ENCODE data around the gene ACOX3.

ACOX3 gene

GRCh38 chr4:8373973-8374545 is 66.5 kb downstream of the ACOX3 start:
- no peak for DNase-seq (ENCODE audit: low read depth in 3 of 3)

DNA sequence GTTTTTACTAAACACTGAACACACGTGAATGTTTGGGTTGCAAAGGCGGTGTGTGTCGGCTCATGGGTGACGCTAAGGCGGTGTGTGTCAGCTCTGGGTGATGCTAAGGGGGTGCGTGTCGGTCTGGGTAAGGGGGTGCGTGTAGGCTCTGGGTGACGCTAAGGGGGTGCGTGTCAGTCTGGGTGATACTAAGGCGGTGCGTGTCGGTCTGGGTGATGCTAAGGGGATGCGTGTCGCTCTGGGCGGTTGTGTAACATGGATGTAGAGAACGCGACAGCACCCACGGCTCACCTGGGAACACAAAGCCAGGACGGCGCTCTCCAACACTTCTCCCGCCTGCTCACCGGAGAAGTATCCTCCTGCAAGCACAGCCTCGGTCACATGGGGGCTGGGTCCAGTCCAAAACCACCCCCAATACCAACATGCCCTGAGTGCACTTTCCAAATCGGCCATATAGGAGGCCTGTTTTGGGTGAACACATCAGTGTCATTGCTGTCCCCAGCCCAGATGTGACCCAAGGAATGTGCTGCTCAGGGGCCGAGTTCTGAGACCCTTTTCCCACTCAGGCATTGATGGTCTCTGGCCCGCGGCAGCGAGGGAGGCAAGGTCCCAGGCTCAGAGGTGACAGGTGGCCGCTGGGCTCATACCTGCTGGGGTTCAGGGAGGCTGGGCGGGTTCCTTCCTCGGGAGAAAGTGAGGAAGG is 67.1 kb downstream of the ACOX3 start:
- DNase-seq (ENCODE audit: low read depth in 3 of 3): no peak

GRCh38 chr4:8372506-8372905 is 68.0 kb downstream of the ACOX3 start:
- no peak for DNase-seq (ENCODE audit: low read depth in 3 of 3)

DNA sequence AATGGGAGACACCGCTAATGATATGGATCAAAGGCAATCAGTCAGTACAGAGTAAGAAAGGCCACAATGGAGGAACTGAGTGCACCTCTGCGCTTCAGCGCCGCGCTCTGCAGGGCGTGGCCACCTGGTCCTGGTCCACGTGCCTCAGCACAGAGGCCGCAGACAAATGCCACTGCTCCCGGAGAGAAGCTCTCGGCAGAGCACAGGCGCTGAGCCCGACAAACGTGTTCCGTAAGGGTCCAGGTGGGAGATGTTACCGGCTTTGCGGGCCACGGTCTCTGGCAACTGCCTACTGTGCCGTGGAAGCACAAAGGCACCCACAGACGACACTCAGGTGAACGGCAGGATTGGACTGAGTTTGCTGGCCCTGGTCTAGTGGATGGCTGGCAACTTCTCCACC is 68.9 kb downstream of the ACOX3 start:
- DNase-seq (ENCODE audit: low read depth in 3 of 3): no peak

DNA sequence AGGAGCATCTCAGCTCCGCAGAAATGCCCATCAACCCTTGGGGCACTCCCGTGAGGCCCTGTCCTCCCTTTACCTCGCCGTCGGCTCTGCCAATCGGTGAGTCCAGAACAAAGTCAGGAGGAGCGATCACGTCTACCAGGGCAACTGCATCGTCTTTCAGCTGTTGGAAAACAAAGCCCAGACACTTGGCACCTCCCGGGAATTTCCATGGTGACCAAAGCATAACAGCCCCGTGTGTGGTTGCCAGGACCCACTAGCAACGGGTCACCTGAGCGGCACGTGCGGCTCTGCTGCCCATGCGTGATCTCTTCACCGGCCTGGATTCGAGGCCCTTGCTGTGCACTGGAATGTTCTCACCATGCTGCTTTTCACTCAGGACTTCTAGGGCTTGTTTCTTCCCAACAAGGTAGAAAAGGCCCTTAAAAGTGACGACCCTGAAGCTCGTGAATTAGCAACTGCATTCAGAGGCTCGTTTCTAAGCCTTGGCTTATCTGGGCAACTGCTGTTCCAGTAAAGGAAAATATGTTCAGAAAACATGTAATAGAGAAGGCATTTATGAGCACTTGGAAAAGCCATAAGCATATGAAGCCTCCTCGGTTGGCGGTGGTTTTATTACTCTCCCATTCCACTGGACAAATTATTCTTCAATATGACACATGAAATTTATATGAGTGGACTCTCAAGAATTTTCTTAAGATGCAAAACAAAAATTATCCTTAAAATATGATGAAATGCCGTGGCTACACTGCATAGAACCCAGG is 69.5 kb downstream of the ACOX3 start:
- DNase-seq (ENCODE audit: low read depth in 3 of 3): no peak

DNA sequence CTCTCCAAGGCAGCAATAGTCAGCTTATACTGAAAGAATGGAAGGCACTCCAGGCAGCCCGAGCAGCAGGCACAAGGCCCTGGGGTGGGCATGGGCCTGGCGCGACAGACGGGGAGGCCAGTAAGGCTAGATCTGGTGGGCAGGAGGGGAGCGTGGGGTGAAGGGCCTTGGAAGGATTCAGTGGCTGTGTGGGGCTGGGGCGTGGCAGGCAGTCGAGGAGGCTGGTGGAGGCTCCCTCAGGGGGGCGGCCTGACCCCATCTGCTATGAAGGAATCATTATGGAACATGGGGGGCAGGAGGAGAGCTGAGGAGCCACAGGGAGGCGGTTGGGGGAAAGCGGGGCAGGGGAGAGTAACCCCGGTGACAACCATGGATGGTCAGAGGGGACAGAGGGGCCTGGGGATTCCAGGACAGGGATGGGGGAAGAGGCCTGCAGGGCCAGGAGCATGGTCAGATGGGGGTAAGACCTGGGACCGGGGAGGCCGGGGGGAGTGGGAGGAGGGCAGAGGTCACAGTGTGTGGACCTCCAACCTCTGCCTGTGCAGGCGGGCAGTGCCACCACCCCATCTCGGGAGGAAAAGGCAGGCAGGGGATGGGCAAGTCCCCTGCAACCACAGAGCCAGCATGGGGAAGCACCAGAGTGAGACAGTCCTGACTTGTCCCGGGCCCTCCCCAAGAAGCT is 70.3 kb downstream of the ACOX3 start:
- DNase-seq (ENCODE audit: low read depth in 3 of 3): no peak

GRCh38 chr4:8369426-8370105 is 71.0 kb downstream of the ACOX3 start:
- no peak for DNase-seq (ENCODE audit: low read depth in 3 of 3)

- no peak for DNase-seq (ENCODE audit: low read depth in 3 of 3)
These were observed 71.5 kb downstream of the ACOX3 start for GRCh38 chr4:8368998-8369397.

GRCh38 chr4:8368061-8368481 is 72.5 kb downstream of the ACOX3 start:
- DNase-seq (ENCODE audit: low read depth in 3 of 3): no peak

DNA sequence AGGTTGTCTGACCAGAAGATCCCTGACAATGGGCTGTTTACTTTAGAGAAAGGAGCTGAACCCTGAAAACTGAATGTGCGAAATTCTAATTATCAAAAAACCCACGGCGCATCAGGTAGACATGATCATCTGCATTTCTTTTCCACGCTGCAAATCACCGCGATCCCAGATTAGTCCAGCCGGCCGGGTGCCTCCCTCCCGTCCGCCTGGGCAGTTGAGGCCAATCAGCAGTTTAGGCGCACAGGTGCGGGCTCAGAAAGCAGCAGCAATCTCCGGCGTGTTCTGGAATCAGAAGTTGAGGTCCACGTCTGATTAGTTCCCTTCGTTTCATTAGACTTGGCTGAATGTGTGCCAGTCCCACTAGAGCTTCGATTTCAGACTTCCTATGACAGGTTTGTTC is 73.9 kb downstream of the ACOX3 start:
- DNase-seq (ENCODE audit: low read depth in 3 of 3): no peak

DNA sequence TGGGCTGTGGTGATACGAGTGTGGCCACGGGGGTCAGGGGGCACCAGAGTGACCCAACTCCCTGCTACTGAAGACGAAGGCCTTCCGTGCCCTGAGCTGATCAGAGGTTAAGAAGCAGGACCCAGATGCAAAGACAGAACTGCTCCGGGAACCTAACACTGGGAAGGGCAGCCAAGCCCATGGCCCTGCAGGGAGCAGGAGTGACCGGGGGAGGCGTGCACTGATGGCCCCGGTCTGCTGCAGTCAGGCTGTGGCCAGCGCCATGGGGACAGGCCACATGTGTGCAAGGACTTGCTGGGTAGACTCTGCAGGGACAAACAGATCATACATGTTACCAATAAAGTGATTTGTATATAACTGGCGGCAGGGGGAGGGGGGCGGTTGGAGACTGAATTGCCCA is 74.6 kb downstream of the ACOX3 start:
- no peak for DNase-seq (ENCODE audit: low read depth in 3 of 3)

DNA sequence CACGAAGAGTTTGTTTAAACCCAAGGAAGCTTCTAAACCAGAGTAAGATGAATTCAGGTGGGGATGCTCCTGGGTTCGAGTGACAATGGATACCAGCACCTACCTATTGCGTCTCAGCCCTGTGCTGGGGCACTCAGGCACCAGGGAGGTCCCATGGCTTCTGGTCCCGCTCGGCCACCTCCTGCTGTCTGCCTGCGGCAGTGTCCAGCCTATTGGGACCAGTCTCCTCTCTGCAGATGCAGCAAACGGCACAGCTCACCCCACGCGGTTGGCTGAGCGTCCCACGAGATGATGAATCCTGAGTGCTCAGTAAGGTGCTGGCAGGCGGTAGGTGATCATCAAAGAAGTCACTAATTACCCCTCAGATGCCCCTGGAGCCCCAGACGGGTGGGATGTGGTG is 75.2 kb downstream of the ACOX3 start:
- DNase-seq (ENCODE audit: low read depth in 3 of 3): no peak

GRCh38 chr4:8364848-8365350 is 75.6 kb downstream of the ACOX3 start:
- DNase-seq (ENCODE audit: low read depth in 3 of 3): no peak

GRCh38 chr4:8364141-8364540 is 76.4 kb downstream of the ACOX3 start:
- DNase-seq (ENCODE audit: low read depth in 3 of 3): no peak

GRCh38 chr4:8362483-8362882 is 78.0 kb downstream of the ACOX3 start:
- DNase-seq (ENCODE audit: low read depth in 3 of 3): no peak

GRCh38 chr4:8359193-8359592 is 81.3 kb downstream of the ACOX3 start:
- DNase-seq (ENCODE audit: low read depth in 3 of 3): no peak

DNA sequence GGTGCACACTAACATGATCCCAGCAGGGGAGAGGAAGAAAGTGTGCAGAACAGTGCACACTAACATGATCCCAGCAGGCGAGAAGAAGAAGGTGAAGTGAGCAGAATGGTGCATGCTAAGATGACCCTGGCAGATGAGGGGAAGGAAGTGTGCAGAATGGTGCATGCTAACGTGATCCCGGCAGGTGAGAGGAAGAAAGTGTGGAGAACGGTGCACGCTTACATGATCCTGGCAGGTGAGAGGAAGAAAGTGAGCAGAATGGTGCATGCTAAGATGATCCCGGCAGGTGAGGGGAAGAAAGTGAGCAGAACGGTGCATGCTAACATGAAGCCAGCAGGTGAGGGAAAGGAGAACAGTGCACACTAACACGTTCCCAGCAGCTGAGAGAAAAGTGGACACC is 83.7 kb downstream of the ACOX3 start:
- DNase-seq (ENCODE audit: low read depth in 3 of 3): no peak

- no peak for DNase-seq (ENCODE audit: low read depth in 3 of 3)
These were observed 84.5 kb downstream of the ACOX3 start for GRCh38 chr4:8355864-8356565.

- no peak for DNase-seq (ENCODE audit: low read depth in 3 of 3)
These were observed 85.2 kb downstream of the ACOX3 start for GRCh38 chr4:8355306-8355705.

DNA sequence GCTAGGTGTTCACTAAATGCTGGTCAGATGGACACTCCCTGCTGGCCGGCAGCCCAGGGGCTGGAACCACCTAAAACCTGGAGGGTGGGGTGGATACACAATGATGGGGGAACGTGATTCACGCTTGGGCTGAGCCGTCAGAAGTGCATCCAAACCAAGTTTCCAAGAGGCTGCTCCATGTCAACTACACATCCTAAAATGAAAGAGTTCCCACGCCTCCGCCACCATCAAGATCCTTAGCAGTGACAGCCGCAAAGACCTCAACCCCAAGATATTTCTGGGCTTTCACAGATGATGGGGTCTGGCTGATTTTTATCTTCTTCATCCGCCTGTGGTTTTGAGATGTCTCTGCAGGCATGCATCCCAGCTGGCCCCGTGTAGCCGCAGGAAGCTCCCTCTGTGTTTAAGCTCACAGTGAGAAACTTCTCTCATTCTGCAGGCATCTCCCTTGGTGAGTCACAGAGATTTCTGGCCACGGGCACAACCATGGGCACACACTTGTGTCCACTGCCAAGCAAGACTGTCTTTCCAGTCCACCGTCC is 86.5 kb downstream of the ACOX3 start:
- DNase-seq (ENCODE audit: low read depth in 3 of 3): no peak

DNA sequence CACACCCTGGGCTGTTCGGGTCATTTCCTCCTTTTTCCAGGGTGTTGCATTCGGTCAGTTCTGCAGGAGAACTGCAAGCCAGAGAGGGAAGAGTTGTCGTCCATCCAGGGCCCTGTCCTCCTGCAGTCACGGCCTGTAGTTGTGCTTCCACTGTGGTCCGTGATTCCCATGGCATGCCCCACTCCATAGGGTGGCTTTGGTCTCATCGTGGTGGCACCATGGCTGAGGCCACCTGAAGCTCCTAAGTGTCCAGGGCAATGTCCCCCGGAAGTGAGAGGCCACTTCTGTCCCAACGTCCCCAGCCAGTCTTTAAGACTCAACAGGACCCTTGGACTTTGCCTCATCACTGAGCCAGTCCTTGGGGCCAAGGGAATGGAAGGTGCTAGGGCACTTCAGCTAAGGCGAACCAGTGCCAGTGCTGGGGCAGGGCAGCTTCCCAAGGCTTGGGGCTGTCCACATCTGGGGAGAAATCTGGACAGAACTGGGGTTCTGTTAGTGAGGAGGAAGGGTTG is 87.3 kb downstream of the ACOX3 start:
- DNase-seq (ENCODE audit: low read depth in 3 of 3): no peak

Data from stimulated activated CD4-positive, alpha-beta T cell treated with anti-CD3 and anti-CD28 coated beads, TNF-alpha, amount 100 ng/mL, for 24 hours (primary cell).